Esophagus muscularis mucosa (tissue), 4 donors: ENCODE measurements around the gene ARID1B. TPM values are rescaled to one million over a fixed set of nuclear protein-coding genes. Genes with fewer than 3 reads are reported as not detected.
A peak's percentile ranks its signal among the peaks of the same experiment; 100 is the strongest.

Experiments
- DNase-seq: peaks from one replicate; pipeline ENCODE4 v3.0.0-alpha.2; 2017; ENCODE audit errors: extremely low spot score
- H3K27ac ChIP-seq, 4 donors: fragments of 200-600 bp; sonication (generic); replicated peaks in 1 of 4; 1 replicate in 3 of 4; 2 replicates in 1 of 4; pipeline ENCODE4 v1.5.1; 2016 to 2019; ENCODE audit warnings: mild to moderate bottlenecking in 1 of 4
- H3K27me3 ChIP-seq, 4 donors: fragments of 200-600 bp; sonication (generic); one replicate each; pipeline versions ENCODE4 v1.5.1 to v1.6.0; 2016 to 2019
- H3K36me3 ChIP-seq, 4 donors: fragments of 200-600 bp; sonication (generic); one replicate each; pipeline ENCODE4 v1.5.1; 2016 to 2019
- H3K4me1 ChIP-seq, 4 donors: fragments of 200-600 bp; sonication (generic); one replicate each; pipeline ENCODE4 v1.5.1; 2016 to 2019
- H3K4me3 ChIP-seq, 4 donors: fragments of 200-600 bp; sonication (generic); 1 replicate in 2 of 4; 2 replicates in 2 of 4; pipeline ENCODE4 v1.5.1; 2016 to 2019; ENCODE audit warnings: mild to moderate bottlenecking in 4 of 4, moderate library complexity in 1 of 4
- H3K9me3 ChIP-seq, 4 donors: fragments of 200-600 bp; sonication (generic); 1 replicate in 3 of 4; 2 replicates in 1 of 4; pipeline ENCODE4 v1.5.1; 2016 to 2019
- EP300 ChIP-seq: sonication (generic); formaldehyde crosslinking; IDR thresholded peaks from one replicate; pipeline ENCODE4 v1.6.1; 2017; ENCODE audit warnings: antibody characterized with exemption
- POLR2A ChIP-seq: fragments of 450-650 bp; IDR thresholded peaks from one replicate; pipeline ENCODE4 v1.6.1; 2017; ENCODE audit warnings: antibody characterized with exemption, moderate library complexity, mild to moderate bottlenecking, low read depth
- POLR2AphosphoS5 ChIP-seq, 2 donors: sonication (generic); formaldehyde crosslinking; IDR thresholded peaks; one replicate each; pipeline ENCODE4 v1.6.1; 2017; ENCODE audit warnings: antibody characterized with exemption in 2 of 2
- WGBS: methylation state at CpG from one replicate; pipeline ENCODE4 v1.1.5; 2018; 5-methylcytosine and 5-hydroxymethylcytosine counted together
- intact Hi-C: fragments of 100-400 bp; cut with DNase I; formaldehyde crosslinking; loops from one replicate; pipeline ENCODE4 v1.15.1; 2023
- total RNA-seq, 4 donors: library from RNA; depleted of rRNA; stranded (reverse); fragments of >200 nt; gene quantifications; one replicate each; pipeline versions ENCODE4 v1.1.0 to v1.2.1, GENCODE V29; 2016
- TF ChIP-seq, protein P1 (sequence below), 3 experiments: fragments of 200-600 bp in 2 of 3; fragments of 450-650 bp in 1 of 3; sonication (generic) in 2 of 3; IDR thresholded peaks; one replicate each; pipeline ENCODE4 v1.5.1; 2017 to 2019; ENCODE audit warnings: antibody characterized with exemption in 3 of 3, mild to moderate bottlenecking in 2 of 3, moderate library complexity in 1 of 3

ARID1B gene
- total RNA-seq, 4 donors from 2014 or later = 55.0 to 87.2 (median 72.7) TPM

GRCh38 chr6:157244175-157244574 lies 467.0 kb downstream of the ARID1B start:
- DNase-seq = no peak
- Histone ChIP-seq H3K4me3 (no peak overlapping the region), H3K27ac (peak overlapping the region; percentile 74 to 82 (median 78)), H3K9me3 (peaks cover 0 to 4% (median 0%) of the 10 kb centered on the region in 4 donors), H3K4me1 (peaks cover 41 to 57% (median 52%) of the 10 kb centered on the region in 4 donors), H3K27me3 (no peaks in the 10 kb centered on the region), H3K36me3 (no peaks in the 10 kb centered on the region)
- intact Hi-C loops = no loop called here
- WGBS = 42% methylated on average over 4 of the region's 4 CpGs
- TF ChIP-seq, protein P1, sequence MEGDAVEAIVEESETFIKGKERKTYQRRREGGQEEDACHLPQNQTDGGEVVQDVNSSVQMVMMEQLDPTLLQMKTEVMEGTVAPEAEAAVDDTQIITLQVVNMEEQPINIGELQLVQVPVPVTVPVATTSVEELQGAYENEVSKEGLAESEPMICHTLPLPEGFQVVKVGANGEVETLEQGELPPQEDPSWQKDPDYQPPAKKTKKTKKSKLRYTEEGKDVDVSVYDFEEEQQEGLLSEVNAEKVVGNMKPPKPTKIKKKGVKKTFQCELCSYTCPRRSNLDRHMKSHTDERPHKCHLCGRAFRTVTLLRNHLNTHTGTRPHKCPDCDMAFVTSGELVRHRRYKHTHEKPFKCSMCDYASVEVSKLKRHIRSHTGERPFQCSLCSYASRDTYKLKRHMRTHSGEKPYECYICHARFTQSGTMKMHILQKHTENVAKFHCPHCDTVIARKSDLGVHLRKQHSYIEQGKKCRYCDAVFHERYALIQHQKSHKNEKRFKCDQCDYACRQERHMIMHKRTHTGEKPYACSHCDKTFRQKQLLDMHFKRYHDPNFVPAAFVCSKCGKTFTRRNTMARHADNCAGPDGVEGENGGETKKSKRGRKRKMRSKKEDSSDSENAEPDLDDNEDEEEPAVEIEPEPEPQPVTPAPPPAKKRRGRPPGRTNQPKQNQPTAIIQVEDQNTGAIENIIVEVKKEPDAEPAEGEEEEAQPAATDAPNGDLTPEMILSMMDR (IDR thresholded peaks at IDR 0.05) = no peak
- TF ChIP-seq EP300 (no peak), POLR2AphosphoS5 (IDR thresholded peaks at IDR 0.05) (peak; percentile 80 to 85), POLR2A (no peak)

- Histone ChIP-seq H3K4me3 (no peak overlapping the region), H3K9me3 (peaks cover 0 to 4% (median 0%) of the 10 kb centered on the region in 4 donors), H3K27ac (peak overlapping the region; percentile 74 to 82 (median 78)), H3K4me1 (peaks cover 41 to 51% (median 48%) of the 10 kb centered on the region in 4 donors), H3K36me3 (no peaks in the 10 kb centered on the region), H3K27me3 (no peaks in the 10 kb centered on the region)
- WGBS = 76% methylated on average over 4 of the region's 4 CpGs
- TF ChIP-seq POLR2A = no peak
- no peak for TF ChIP-seq POLR2AphosphoS5 (IDR thresholded peaks at IDR 0.05)
- TF ChIP-seq EP300 = no peak
- TF ChIP-seq, protein P1 (IDR thresholded peaks at IDR 0.05) = no peak
- intact Hi-C loops = no loop called here
- DNase-seq = no peak
These were observed 467.6 kb downstream of the ARID1B start for GRCh38 chr6:157244780-157245179.

- H3K4me3 ChIP-seq = no peak overlapping the region
- intact Hi-C loops = no loop called here
- H3K4me1 ChIP-seq = peaks cover 34 to 45% (median 44%) of the 10 kb centered on the region in 4 donors
- TF ChIP-seq POLR2A (no peak), POLR2AphosphoS5 (IDR thresholded peaks at IDR 0.05) (no peak), EP300 (no peak)
- TF ChIP-seq, protein P1 (IDR thresholded peaks at IDR 0.05) = no peak
- H3K9me3 ChIP-seq = peaks cover 0 to 4% (median 0%) of the 10 kb centered on the region in 4 donors
- no peaks in the 10 kb centered on the region for H3K36me3 ChIP-seq
- no peaks in the 10 kb centered on the region for H3K27me3 ChIP-seq
- DNase-seq = no peak
- 78% methylated on average over 10 of the region's 13 CpGs for WGBS
- H3K27ac ChIP-seq = peak overlapping the region in 2 of 4 donors; percentile 81 to 82
These were observed 468.3 kb downstream of the ARID1B start for GRCh38 chr6:157245436-157245835.

GRCh38 chr6:157246048-157246630 lies 469.0 kb downstream of the ARID1B start:
- peak overlapping the region in 1 of 4 donors; percentile 81 for H3K27ac ChIP-seq
- H3K9me3 ChIP-seq = peaks cover 0 to 4% (median 0%) of the 10 kb centered on the region in 4 donors
- H3K4me3 ChIP-seq = no peak overlapping the region
- 83% methylated on average over 10 of the region's 21 CpGs for WGBS
- TF ChIP-seq POLR2AphosphoS5 (IDR thresholded peaks at IDR 0.05) = no peak
- TF ChIP-seq, protein P1 (IDR thresholded peaks at IDR 0.05) = no peak
- intact Hi-C loops = no loop called here
- DNase-seq = no peak
- H3K27me3 ChIP-seq = no peaks in the 10 kb centered on the region
- H3K4me1 ChIP-seq = peaks cover 29 to 38% (median 37%) of the 10 kb centered on the region in 4 donors
- no peaks in the 10 kb centered on the region for H3K36me3 ChIP-seq
